ENCODE measurements around the gene FOXP1.
"Not testable (repeated sequence)": the region's sequence is repeated elsewhere in the genome, so short reads cannot be mapped to it uniquely, and the experiment has no call there.

Gene FOXP1

DNA sequence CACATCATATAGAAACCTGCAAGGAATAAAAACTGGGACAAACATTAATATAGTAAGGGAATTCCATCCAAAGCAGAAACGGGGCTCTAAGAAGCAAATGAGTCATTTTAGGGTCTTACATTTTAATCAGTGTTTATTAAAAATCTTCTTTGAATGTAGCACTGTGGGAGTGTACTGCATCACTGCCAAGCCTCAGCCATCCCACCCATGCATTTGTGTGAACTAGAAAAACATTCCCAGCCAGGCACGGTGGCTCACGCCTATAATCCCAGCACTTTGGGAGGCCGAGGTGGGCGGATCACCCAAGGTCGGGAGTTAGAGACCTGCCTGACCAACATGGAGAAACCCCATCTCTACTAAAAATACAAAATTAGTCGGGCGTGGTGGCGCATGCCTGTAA lies 57.1 kb downstream of the FOXP1 start:
- not testable (repeated sequence) for DNase-seq

DNA sequence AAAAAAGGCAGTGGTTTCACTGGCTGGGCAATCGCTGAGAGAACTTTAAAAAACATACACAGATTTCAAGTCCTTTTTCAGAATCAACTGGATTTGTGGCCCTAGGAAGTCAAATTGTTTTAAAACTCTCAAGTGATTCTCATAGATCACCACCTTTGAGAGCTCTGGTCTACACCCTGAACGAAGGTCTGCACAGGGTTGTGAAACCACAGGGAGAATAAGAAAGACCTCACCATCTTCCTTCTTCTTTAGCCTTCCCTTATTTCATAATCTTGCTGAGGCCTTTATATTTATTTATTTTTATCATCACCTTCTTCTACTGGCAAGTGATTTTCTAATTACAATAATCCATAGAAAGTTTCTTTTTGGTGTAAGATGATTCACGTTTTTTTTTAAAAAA lies 58.1 kb downstream of the FOXP1 start:
- no peak for DNase-seq

DNA sequence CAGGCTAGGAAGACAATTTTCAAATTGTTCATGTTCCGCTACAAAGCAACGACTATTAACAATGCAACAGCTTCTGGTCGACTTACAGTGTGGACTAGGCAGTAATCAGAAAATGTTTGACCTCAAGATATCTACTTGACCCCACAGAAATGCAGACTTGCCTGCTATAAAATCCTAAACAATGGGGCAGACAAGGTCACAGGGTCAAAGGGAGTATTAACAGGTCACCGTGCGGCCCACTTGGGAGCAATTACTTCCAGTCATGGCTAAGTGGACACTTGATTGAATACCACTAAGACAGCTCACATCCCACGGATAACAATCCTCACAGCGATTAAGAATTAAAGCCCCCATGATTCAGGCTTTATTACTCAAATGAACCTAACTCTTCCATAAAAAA lies 58.9 kb downstream of the FOXP1 start:
- no peak for DNase-seq

DNA sequence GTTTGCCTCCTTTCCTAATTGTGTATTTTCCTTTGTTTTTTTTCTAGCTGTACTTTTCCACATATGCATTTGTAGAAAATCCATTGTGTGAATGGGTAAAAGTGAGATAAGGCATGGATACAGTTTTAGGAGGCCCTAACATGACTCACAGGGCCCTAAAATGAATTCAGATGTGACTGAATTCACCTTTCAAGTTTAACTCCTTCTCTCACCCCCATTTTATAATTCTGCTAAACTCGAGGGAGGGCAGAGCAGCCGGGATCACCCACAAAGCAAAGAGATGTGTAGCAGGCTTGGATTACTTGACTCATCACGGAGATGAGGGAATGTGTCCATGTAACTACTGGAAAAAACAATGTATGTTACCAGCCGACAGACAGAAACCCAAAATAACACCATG lies 59.9 kb downstream of the FOXP1 start:
- DNase-seq: no peak

DNA sequence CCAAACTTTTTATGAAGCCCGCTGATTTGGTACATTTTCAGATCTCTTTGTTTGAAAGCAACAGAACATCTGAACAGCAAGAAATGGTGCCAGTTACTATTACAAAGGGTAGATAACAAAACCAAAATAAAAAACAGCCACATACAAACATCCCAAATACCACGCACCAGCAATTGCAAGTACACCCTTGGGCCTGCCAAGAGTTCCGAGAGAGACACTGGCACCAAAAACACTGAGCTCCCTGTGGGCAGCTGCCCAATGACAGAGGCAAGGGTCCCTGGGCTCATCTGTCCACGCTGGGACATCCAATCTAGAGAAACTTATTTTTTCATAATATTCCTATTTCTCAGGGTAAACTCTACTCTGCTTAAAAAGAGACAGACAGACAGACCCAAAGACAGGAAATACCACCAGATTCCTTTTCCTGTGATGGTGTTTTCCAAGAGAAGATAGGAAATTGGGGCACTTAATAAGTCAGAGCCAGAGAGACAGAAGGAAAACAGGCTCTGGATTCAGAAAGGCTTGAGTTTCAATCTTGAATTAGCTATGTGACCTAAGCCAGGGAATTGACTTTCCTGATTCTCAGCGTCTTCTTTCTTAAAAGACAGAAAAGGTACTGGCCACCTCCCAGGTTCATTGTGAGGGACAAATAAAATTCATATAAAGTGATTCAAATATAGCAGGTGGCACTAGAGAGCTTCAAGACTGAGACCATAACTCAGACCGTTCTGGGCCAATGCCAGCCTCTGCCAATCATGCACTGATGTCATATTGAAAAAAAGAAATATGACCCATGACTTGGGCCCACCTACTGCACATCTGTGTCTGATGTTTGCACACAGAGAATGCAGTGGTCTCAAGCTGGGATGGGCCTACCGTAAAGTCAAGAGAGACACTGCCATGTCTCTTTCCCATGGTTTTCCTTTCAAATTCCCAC lies 61.3 kb downstream of the FOXP1 start:
- DNase-seq: no peak

DNA sequence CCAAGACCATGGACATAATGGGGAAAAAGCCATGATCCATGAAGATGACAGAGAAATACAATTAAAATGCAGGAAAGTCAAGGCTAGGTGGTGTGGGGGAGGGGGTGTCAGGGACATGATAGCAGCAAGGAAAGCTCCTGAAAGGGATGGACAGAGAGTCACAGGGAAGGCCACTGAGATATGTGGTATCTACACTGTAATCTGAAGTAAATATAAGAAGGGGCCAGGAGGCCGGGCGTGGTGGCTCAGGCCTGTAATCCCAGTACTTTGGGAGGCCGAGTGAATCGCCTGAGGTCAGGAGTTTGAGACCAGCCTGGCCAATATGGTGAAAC lies 62.5 kb downstream of the FOXP1 start:
- no peak for DNase-seq

DNA sequence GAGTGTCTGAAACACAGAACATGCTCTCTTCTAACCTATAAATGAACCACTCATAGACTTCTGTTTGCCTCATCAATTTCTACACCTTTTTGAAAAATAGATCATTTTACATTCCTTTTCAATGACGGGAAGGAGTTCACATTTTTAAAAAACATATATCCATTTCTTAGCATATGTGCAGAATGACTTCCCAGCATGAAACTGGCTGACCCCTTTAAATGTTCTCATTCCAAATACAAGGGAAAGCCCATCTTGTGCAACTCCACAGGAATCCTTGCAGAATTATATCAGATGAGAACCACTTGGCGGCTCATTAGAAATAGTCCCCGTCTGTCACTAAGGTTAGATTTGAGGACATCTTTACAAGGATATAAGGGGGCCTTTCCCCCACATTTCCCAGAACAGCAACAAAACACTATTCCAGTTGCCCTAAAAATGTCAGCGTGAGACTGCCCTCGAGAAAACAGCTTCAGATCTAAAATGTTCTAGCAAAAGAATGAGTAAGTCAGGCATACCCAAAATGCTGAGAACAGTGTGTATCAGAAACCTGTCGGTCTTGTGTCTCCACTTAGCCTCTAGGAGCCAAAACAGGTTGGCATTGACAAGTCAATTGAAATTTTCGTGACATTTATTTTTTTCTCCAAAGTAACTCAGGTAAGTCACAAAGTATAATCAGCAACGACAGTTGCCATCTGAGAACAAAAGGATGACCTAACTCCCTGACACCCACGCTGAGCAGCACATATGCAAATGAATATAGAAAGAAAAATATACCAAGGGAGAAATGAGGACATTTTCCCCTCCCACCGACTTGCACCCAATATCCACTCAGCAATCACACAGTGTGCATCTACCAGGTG lies 63.1 kb downstream of the FOXP1 start:
- no peak for DNase-seq

DNA sequence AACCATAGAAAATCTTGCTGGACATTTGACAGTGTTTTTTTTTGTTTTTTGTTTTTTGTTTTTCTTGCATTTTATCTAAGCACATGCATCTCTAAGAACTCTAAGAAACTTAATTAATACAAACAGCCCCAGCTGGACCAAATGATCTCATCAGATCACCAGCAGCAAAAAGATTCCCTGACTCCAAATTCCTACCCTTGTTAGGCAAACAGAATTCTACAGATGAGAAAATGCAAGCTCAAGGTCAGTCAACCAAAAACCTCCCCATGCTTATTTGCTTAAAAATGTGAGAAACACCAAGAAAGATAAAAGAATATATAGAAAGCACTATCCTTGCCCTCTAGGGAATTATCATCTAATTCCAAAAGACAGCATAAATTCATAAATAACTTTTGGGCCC lies 65.4 kb downstream of the FOXP1 start:
- DNase-seq: no peak

DNA sequence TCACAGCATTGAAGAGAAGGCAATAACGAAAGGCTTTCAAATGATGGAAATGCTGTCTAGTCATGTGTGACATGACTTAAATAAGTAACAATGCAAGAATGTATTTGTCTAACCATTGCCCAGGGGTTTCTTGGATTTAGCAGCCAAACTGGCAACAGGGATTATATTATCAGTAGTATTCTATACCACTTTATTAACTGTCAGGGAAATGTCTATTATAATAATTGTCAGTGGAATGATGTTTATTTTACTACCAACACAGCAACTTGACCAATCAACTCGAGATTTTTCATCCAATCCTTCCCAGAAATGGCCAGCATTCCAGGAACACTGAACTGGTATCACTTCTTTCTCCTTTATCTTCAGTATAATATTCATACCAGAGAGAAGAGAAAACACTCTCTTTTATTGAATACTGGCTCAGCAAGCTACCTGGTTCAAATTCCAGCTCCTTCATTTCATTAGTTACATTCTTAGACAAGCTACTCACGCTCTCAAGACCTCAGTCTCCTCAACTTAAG lies 66.2 kb downstream of the FOXP1 start:
- no peak for DNase-seq

DNA sequence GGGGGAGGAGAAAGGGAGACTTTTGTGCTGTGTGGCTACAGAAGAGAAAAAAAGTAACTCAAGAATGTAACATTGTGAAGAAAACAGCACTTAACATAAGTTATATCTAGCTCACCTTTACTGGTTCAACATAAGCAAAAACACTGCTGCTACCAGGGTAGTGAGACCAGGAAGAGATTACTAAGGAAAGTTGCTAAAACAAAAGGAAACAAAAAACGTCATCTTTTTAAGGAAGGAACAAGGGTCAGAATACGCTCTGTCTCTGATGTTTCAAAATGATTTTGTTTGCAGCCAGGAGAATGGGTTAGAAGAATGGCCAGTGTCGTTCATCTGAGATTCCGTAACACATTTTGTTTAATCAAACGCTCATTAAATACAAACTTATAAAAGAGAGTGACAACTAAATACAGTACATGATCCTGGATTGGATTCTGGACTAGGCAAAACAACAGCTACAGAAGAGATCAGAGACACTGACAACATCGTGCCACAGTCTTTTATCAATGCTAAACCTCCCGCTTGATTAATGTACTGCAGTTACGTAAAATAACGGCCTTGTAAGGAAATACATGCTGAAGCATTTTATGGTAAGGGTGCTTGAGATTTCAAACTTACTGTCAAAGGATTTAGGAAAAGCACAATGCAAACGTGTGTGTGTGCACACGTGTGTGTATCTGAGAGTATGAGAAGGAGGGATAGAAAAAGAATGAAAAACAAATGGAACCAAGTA lies 67.7 kb downstream of the FOXP1 start:
- no peak for DNase-seq

DNA sequence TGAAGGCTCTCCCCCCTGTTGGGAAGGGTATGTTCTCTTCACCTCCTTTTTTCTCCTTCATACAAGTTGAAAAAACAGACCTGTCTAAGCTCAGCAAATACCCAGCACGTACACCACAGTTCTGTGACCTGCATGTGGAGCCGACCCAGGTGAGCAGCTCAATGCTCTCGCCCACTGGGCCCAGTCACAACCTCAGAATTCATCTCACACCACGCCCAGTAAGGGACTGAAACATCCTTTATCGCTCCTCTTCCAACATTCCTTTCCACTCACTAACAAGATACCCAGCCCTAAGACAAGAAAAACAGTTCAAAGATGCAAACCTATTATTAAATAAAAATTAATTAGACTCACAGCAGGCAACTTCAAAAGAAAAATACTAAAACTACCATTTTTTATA lies 68.9 kb downstream of the FOXP1 start:
- no peak for DNase-seq

DNA sequence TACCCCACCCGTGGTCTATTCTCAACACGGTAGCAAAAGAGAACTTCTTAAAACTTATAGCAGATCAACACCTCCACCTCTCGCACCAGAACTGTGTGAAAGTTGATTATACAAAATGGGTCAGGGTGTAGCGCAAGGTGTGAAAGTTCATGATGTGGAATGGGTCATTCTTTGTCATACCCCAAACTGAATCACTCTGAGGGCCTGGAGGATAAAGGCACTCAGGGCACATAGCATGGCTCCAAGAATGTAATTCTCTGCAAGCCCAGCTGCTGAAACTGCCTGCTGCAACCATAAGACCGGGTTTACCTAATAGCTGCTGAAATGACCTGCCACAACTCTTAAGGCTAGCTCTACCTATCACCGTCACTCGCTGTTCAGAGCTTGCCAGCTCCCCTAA lies 70.0 kb downstream of the FOXP1 start:
- DNase-seq: no peak

DNA sequence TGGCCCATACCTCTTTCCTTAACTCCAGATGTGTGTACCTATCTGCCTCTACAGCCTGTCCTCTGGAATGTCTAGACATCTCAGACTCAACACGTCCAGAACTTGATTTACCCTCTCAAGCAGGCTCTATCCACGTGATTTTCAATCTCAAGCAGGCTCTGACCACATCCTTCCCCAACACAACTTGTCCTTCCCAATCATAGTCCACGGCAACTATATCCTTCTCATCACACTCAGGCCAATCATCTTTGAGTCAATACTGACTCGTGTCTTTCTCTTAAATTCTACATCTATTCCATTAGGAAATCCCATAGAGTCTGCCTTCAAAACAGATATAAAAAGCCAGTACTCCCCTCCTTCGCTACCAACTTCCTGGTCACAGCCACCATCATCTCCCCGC lies 70.4 kb downstream of the FOXP1 start:
- DNase-seq: no peak

DNA sequence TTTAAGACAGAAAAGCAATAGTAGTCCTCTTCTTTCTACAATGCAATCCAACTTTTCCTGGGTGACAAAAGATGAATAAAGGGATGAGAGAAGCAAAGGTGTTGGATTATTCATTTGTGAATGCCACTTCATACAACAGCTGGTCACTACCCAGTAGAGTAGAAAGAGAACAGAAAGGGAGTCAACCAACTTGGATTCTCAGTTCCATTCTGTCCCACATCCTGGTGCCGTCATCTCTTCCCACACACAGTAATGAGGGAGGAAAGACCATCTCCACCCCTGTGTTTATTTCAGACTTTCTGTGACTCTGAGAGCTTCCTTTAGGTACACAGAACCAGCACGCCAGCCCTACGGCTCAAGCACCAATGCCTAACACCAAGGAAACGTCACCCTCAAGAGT lies 71.0 kb downstream of the FOXP1 start:
- no peak for DNase-seq

DNA sequence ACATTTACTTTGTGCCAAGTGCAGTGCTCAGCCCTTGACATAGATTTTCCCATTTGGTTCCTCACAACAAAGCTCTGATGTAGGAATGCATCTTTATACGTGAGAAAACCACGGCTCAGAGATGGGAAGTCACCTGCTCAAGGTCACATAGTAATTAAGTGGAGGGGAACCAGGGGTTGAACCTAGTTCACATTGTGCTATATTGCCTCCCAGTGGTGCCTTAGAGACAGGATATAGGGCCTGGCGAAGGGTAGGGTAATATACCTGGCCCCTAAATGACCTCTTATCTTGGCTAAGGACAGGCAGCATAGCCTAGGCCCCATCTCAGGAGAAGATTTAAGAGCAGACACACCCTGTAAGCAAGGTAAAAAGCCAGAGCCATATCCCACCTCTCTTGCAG lies 71.5 kb downstream of the FOXP1 start:
- DNase-seq: no peak

DNA sequence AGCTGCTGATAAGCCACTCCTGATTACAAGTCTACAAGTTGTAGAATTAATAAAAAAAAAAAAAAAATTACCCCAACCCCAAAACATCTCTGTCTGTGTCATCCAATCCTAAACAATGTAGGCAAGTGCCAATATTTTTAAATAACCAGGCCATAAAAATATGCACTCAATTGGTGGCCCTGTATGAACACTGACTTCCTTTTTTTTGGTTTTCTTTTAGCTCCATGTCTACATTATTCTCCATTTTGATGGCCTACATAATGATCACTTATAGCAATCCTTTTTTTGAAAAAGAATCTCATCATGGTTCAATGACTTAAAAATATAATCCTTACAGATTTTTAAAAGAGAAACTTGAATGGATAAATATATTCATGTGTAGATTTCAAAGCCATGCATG lies 72.1 kb downstream of the FOXP1 start:
- DNase-seq: no peak

DNA sequence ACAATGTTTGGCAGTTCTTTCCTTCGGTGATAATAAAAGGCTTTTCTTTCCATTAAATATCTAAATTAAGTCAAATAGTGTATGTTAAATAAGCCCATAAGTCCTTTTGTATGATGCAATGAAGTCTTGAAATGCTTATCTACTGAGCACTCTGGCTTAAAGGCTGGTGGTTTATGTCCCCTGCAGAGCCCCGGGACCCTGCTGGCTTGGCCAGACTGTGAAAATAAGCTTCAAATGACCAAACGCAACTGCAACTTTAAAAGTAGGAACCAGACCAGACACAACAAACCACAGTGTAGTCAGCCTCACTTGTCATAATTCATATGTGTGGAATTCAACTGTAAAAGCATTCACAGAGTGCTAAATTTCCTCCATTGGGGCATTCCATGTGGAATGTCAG lies 72.5 kb downstream of the FOXP1 start:
- DNase-seq: no peak

DNA sequence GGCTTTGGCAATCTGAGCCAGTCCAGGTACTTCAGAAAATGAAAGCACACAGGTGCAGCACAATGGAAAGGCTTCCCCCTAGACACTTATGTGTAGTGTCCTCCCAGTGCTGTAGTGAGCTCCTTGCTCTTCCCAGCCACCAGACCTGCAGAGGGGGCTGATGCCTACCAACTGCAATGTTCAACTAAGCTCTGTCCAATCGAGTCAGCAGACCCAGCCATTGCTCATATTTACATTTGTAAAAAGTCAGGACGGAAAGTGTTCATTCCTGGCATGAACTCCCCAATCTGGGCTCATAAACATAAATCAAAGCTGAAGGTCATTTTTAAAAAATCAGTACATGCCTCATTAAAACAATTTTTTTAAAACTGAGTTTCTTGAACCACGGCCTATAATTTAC lies 73.0 kb downstream of the FOXP1 start:
- DNase-seq: no peak

DNA sequence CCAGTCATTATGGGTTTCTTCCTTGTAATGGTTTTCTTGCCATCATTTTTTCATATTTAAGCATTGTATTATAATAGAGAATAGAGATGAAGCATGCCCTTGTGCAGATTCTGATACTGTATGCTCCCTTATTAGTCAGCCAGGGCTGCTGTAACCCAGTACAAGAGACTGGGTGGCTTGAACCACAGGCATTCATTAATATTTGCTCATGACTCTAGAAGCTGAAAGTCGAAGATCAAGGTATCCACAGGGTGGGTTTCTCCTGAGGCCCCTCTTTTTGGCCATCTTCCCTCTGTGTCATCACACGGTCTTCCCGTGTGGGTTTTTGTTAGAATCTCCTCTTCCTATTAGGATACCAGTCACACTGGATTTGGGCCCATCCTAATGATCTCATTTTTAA lies 74.5 kb downstream of the FOXP1 start:
- no peak for DNase-seq

DNA sequence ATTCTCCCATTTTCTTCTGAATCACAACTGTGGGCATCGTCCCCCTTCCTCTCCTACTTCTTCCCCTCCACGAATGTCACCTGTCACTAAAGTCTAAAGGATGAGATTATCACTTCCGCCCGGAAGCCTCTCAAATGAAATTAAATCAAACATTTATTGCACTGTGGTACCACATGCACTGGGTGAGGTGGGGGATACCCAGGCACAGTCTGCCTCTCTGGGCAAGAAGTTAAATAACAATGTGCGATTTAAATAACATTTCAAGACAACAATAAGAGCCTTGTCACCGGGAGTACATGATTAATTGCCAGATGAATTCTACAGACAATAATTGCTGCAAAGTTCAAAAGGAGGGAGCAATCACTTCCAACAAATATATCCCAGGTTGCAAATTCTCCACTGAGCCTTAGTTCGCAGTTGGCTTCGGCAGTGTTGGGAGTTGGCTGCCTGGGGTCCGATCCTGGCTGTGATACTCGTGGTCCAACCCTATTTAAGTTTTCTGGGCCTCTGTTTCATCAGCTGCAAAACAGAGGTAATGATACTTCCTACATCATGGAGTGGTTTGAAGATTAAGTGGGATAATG lies 77.7 kb downstream of the FOXP1 start:
- no peak for DNase-seq

DNA sequence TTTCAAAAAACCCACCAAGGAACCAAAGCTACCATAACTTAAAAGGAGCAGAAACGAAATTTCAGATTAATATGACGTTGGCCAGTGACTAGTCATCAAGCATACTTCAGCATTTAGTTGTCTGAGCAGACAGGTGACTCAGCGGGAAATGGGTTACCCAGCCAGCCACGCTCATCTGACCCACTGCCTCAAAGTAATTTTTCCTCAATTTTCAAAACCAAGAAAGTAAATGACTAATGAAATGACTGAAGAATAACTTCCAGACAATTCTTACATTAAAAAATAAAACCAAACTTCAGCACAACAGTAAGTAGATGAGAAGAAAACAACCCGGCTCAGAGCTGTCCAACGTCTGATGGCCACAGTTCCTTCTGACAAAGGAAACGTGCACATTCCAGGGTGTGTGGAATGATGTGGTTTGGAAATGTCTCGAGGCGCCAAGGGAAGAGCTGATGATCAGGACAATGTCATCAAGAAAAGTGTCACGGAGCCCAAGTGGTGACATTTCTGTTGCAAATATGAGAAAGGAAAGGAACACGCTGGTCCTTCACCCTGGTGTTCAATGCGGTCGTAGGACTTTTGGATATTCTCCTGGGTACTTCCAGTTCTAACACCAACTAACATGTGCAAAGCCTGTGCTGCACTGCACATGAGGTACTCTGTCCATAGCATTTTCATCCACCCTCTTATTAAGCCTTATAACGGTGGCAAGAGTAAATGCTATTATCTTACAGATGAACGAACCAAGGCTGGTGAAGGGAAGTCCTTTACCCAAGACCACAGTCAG lies 79.1 kb downstream of the FOXP1 start:
- no peak for DNase-seq

Data from right forelimb (tissue), 1 donor.